CD14-positive monocyte (primary cell): Measurements from ENCODE around the gene C3orf18. TPM values are rescaled to one million over a fixed set of nuclear protein-coding genes. Genes with fewer than 3 reads are reported as not detected.

ENCODE experiments used
- DNase-seq, 3 donors: peaks; one replicate each; pipeline ENCODE4 v3.0.0-alpha.2; 2011 to 2022
- H2AFZ ChIP-seq: 2 replicates; pipeline ENCODE4 v1.6.0; 2012; ENCODE audit warnings: mild to moderate bottlenecking, low read depth, low read length, inconsistent platforms; ENCODE audit not compliant: insufficient read depth, poor library complexity, severe bottlenecking
- H3K27ac ChIP-seq, 2 donors: 1 replicate in 1 of 2; 2 replicates in 1 of 2; pipeline ENCODE4 v1.5.1; 2012 to 2013; ENCODE audit warnings: low read length in 2 of 2, control low read depth in 1 of 2, inconsistent platforms in 1 of 2, low read depth in 1 of 2, mild to moderate bottlenecking in 1 of 2
- H3K27me3 ChIP-seq, 2 donors: one replicate each; pipeline versions ENCODE4 v1.6.0 to v1.6.1; 2011 to 2013; ENCODE audit warnings: low read length in 2 of 2; ENCODE audit not compliant: control insufficient read depth in 2 of 2, insufficient read depth in 2 of 2
- H3K36me3 ChIP-seq, 2 donors: replicated peaks in 1 of 2; 1 replicate in 1 of 2; 2 replicates in 1 of 2; pipeline versions ENCODE4 v1.5.1 to v1.6.1; 2012 to 2013; ENCODE audit warnings: low read length in 2 of 2, control low read depth in 1 of 2, inconsistent platforms in 1 of 2, mild to moderate bottlenecking in 1 of 2; ENCODE audit not compliant: insufficient read depth in 2 of 2, control insufficient read depth in 1 of 2
- H3K4me1 ChIP-seq, 2 donors: 1 replicate in 1 of 2; 2 replicates in 1 of 2; pipeline versions ENCODE4 v1.5.1 to v1.6.1; 2012 to 2013; ENCODE audit warnings: low read length in 2 of 2, control low read depth in 1 of 2, inconsistent platforms in 1 of 2, mild to moderate bottlenecking in 1 of 2, moderate library complexity in 1 of 2; ENCODE audit not compliant: insufficient read depth in 2 of 2, control insufficient read depth in 1 of 2
- H3K4me2 ChIP-seq: replicated peaks from 2 replicates; pipeline ENCODE3; 2012; ENCODE audit warnings: low read length, moderate library complexity, mild to moderate bottlenecking; ENCODE audit not compliant: poor library complexity, severe bottlenecking; ENCODE audit errors: extremely low read depth
- H3K4me3 ChIP-seq, 3 experiments: fragments of 200-600 bp in 1 of 3; sonication (generic) in 1 of 3; replicated peaks in 1 of 3; 1 replicate in 2 of 3; 2 replicates in 1 of 3; pipeline ENCODE4 v1.5.1; 2011 to 2013; ENCODE audit warnings: low read length in 3 of 3, mild to moderate bottlenecking in 3 of 3, control low read depth in 2 of 3, low read depth in 2 of 3, inconsistent platforms in 1 of 3, moderate library complexity in 1 of 3
- H3K79me2 ChIP-seq: 2 replicates; pipeline ENCODE4 v1.6.0; 2012; ENCODE audit warnings: mild to moderate bottlenecking, control low read depth, inconsistent platforms, low read length, moderate library complexity; ENCODE audit not compliant: insufficient read depth
- H3K9ac ChIP-seq: 2 replicates; pipeline ENCODE4 v1.6.0; 2017; ENCODE audit warnings: low read length, mild to moderate bottlenecking; ENCODE audit not compliant: insufficient read depth, poor library complexity, severe bottlenecking
- H3K9me3 ChIP-seq, 2 donors: replicated peaks in 1 of 2; 1 replicate in 1 of 2; 2 replicates in 1 of 2; pipeline versions ENCODE4 v1.5.1 to v1.6.1; 2012 to 2013; ENCODE audit warnings: low read length in 2 of 2, control low read depth in 1 of 2; ENCODE audit not compliant: control insufficient read depth in 1 of 2, insufficient read depth in 1 of 2
- H4K20me1 ChIP-seq: 2 replicates; pipeline ENCODE4 v1.6.0; 2012; ENCODE audit warnings: mild to moderate bottlenecking, low read length, control low read depth, moderate library complexity; ENCODE audit not compliant: insufficient read depth
- H3K27ac Mint-ChIP-seq, 7 donors: one replicate each; pipeline ENCODE4 v1.8.0; 2020; ENCODE audit warnings: mild to moderate bottlenecking in 7 of 7, mixed read lengths in 7 of 7, moderate library complexity in 6 of 7, inconsistent platforms in 2 of 7
- H3K27me3 Mint-ChIP-seq, 3 donors: one replicate each; pipeline ENCODE4 v1.8.0; 2021 to 2022; ENCODE audit warnings: low read depth in 3 of 3, mild to moderate bottlenecking in 3 of 3, mixed read lengths in 3 of 3, moderate library complexity in 3 of 3, inconsistent platforms in 1 of 3
- H3K36me3 Mint-ChIP-seq, 2 donors: one replicate each; pipeline ENCODE4 v1.8.0; 2020; ENCODE audit warnings: mixed read lengths in 2 of 2, inconsistent platforms in 1 of 2, mild to moderate bottlenecking in 1 of 2
- H3K4me1 Mint-ChIP-seq: one replicate; pipeline ENCODE4 v1.8.0; 2020; ENCODE audit warnings: mild to moderate bottlenecking, mixed read lengths
- H3K4me3 Mint-ChIP-seq, 2 donors: one replicate each; pipeline ENCODE4 v1.8.0; 2020; ENCODE audit warnings: mild to moderate bottlenecking in 2 of 2, mixed read lengths in 2 of 2, moderate library complexity in 1 of 2
- H3K9me3 Mint-ChIP-seq, 7 donors: one replicate each; pipeline ENCODE4 v1.8.0; 2020 to 2022; ENCODE audit warnings: mixed read lengths in 7 of 7, mild to moderate bottlenecking in 6 of 7, moderate library complexity in 6 of 7, inconsistent platforms in 2 of 7
- WGBS: methylation state at CpG from one replicate; pipeline ENCODE4 v1.1.5; 2013; ENCODE audit warnings: missing lambda C conversion rate; ENCODE audit not compliant: insufficient coverage; 5-methylcytosine and 5-hydroxymethylcytosine counted together
- intact Hi-C, 2 donors: fragments of 100-400 bp; cut with micrococcal nuclease; formaldehyde crosslinking; loops; one replicate each; pipeline versions ENCODE4 v1.15.0 to v1.15.1; 2023
- polyA plus RNA-seq, 3 donors: library from polyadenylated mRNA; depleted of rRNA in 1 of 3; unstranded in 2 of 3; stranded (reverse) in 1 of 3; fragments of 300-500 nt in 2 of 3; fragments of >200 nt in 1 of 3; fragmentation: Illumina TruSeq in 2 of 3; gene quantifications; 1 replicate in 2 of 3; 2 replicates in 1 of 3; pipeline ENCODE4 v1.2.3, GENCODE V29; 2012 to 2021
- TF ChIP-seq, protein P1 (sequence below): fragments of 200-600 bp; IDR thresholded peaks from one replicate; pipeline ENCODE4 v1.8.0; 2022; ENCODE audit warnings: antibody characterized with exemption, mild to moderate bottlenecking

C3orf18 gene
- polyA plus RNA-seq, 3 donors, result 0.18 to 1.5 (median 0.76) TPM

DNA sequence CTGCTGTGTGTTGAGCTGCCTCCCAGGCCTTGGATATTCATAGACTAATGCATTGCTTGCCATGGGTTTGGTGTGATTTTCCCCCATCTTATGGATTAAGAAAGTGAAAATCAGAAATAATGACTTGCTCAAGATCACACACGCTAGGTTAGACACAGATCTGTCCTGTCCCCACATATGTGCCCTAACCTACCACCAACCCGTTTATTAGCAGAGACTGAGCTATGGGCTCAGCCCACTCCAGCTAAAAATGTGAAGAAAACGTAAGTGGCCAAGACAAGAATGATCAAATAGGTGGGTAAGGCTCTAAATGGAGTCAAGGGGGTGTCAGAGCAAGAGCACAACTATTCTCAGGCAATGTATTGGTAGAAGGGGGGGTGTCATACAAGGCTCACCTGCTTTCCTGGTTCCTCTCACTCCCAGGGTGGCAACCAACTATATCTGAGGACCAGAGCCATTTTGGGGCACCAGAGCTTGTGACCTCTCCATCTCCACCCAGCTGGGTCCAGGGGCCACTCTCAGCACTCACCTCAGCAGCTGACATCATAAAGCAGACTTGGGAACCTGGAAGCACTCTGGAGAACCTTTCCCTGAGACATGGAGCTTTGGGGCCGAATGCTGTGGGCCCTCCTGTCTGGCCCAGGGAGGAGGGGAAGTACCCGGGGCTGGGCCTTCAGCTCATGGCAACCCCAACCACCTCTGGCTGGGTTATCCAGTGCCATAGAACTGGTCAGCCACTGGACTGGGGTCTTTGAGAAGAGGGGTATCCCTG is 3.1 kb upstream of the C3orf18 start:
- Histone ChIP-seq H3K27ac (no peak overlapping the region), H3K9me3 (no peaks in the 10 kb centered on the region), H3K4me1 (peaks cover 29 to 52% of the 10 kb centered on the region in 2 donors), H3K9ac (no peak overlapping the region), H3K4me3 (no peak overlapping the region), H4K20me1 (no peaks in the 10 kb centered on the region), H2AFZ (no peak overlapping the region), H3K27me3 (peaks cover 0 to 6% of the 10 kb centered on the region in 2 donors), H3K79me2 (peaks cover 9% of the 10 kb centered on the region), H3K36me3 (peaks cover 2 to 7% of the 10 kb centered on the region in 2 donors), H3K4me2 (no peak overlapping the region)
- 90% methylated on average over 2 of the region's 5 CpGs for WGBS
- DNase-seq, result no peak
- intact Hi-C loops, result loop anchor here in 1 of 2 donors (10.0 kb wide), 1 partner anchor 84 kb away; no protein-coding TSS in a partner anchor
- peak overlapping the region in 1 of 2 donors; percentile 94 for H3K4me3 Mint-ChIP-seq
- peaks cover 8 to 16% of the 10 kb centered on the region in 2 donors for H3K36me3 Mint-ChIP-seq
- peaks cover 0 to 3% (median 0%) of the 10 kb centered on the region in 7 donors for H3K9me3 Mint-ChIP-seq
- peaks cover 5 to 9% (median 9%) of the 10 kb centered on the region in 3 donors for H3K27me3 Mint-ChIP-seq
- H3K4me1 Mint-ChIP-seq, result peaks cover 45% of the 10 kb centered on the region
- H3K27ac Mint-ChIP-seq, result peak overlapping the region in 1 of 7 donors; percentile 92
- TF ChIP-seq, protein P1, sequence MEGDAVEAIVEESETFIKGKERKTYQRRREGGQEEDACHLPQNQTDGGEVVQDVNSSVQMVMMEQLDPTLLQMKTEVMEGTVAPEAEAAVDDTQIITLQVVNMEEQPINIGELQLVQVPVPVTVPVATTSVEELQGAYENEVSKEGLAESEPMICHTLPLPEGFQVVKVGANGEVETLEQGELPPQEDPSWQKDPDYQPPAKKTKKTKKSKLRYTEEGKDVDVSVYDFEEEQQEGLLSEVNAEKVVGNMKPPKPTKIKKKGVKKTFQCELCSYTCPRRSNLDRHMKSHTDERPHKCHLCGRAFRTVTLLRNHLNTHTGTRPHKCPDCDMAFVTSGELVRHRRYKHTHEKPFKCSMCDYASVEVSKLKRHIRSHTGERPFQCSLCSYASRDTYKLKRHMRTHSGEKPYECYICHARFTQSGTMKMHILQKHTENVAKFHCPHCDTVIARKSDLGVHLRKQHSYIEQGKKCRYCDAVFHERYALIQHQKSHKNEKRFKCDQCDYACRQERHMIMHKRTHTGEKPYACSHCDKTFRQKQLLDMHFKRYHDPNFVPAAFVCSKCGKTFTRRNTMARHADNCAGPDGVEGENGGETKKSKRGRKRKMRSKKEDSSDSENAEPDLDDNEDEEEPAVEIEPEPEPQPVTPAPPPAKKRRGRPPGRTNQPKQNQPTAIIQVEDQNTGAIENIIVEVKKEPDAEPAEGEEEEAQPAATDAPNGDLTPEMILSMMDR, result no peak

DNA sequence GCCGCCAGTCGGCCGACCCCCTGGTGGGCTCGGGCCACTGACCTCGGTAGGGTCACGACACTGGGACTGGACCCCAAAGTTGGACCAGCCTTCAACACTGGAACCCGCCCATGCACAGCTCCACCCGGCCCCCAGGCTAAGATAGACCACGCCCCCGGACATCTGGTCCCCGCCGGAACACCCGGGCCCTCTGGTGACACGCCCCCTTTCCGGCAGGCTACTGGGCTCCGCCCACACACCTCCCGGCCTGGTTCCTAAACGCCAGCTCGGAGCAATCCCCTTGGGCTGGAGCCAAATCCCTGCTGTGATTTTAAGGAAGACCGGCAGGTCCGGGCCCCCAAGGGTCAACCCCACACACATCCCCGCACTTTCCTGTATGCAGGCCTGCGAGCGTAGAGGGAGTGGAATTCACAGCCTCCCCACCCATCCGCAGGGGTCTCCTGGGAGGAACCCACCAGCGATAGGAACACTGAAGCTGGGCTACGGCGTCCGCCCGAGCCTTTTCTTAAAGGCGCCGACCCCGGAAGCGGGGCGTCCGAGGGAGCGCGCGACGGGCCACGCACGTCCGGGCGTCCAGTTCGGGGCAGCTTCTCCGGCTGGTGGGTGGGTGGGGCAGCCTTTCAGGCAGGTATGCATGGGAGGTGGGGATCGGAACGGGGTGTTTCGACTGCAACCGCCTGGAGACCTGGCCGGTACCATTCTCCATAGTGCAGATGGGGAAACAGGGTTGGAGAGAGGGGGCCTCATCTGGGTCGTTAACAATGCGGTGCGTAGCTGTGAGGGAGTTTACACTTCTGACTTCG is 1.6 kb upstream of the C3orf18 start, which contains the start of gene HEMK1:
HEMK1 (plus strand) TSS at position 576 of the 803 bp plus-strand sequence. CDS start 1,583 bp downstream, outside the sequence.
- Histone ChIP-seq H4K20me1 (no peaks in the 10 kb centered on the region), H3K36me3 (peaks cover 0 to 7% of the 10 kb centered on the region in 2 donors), H3K4me1 (peaks cover 29 to 52% of the 10 kb centered on the region in 2 donors), H3K79me2 (peaks cover 9% of the 10 kb centered on the region), H3K4me3 (peak within 1 kb of the TSS; percentile 60 to 88 (median 63)), H3K9me3 (no peaks in the 10 kb centered on the region), H3K4me2 (peak within 1 kb of the TSS; percentile 92), H3K27me3 (peaks cover 0 to 6% of the 10 kb centered on the region in 2 donors), H2AFZ (peak within 1 kb of the TSS; percentile 88), H3K9ac (peak within 1 kb of the TSS; percentile 77), H3K27ac (peak within 1 kb of the TSS; percentile 49 to 87)
- TF ChIP-seq, protein P1, result no peak
- intact Hi-C loops, result no loop called here
- H3K27me3 Mint-ChIP-seq, result peaks cover 7 to 13% (median 9%) of the 10 kb centered on the region in 3 donors
- H3K4me1 Mint-ChIP-seq, result peaks cover 43% of the 10 kb centered on the region
- peak within 1 kb of the TSS; percentile 85 to 97 (median 92) for H3K27ac Mint-ChIP-seq
- peaks cover 0 to 4% (median 0%) of the 10 kb centered on the region in 7 donors for H3K9me3 Mint-ChIP-seq
- peak; percentile 85 to 89 (median 88) for DNase-seq
- under 1% methylated on average over 44 of the region's 55 CpGs for WGBS
- H3K36me3 Mint-ChIP-seq, result peaks cover 4 to 11% of the 10 kb centered on the region in 2 donors
- H3K4me3 Mint-ChIP-seq, result peak within 1 kb of the TSS; percentile 94 to 97
